HEK293T (cell line): ENCODE results near the gene LRRC2.

ENCODE experiments used
- ARNT ChIP-seq: fragments of 450-650 bp; IDR thresholded peaks from 2 replicates; pipeline ENCODE4 v1.6.1; 2017; ENCODE audit warnings: mild to moderate bottlenecking
- BHLHE40 ChIP-seq: fragments of 450-650 bp; IDR thresholded peaks from 2 replicates; pipeline ENCODE4 v1.6.1; 2016; ENCODE audit warnings: mild to moderate bottlenecking, moderate library complexity, borderline replicate concordance
- CTBP1 ChIP-seq: fragments of 450-650 bp; IDR thresholded peaks from 2 replicates; pipeline ENCODE4 v1.6.1; 2016; ENCODE audit warnings: borderline replicate concordance
- ELF4 ChIP-seq: fragments of 450-650 bp; IDR thresholded peaks from 2 replicates; pipeline ENCODE4 v1.6.1; 2017; ENCODE audit warnings: antibody characterized with exemption
- FOXA1 ChIP-seq: fragments of 450-650 bp; IDR thresholded peaks from 2 replicates; pipeline ENCODE4 v1.6.1; 2016; ENCODE audit warnings: mild to moderate bottlenecking
- FOXK2 ChIP-seq: fragments of 450-650 bp; IDR thresholded peaks from 2 replicates; pipeline ENCODE4 v1.6.1; 2016; ENCODE audit warnings: mild to moderate bottlenecking
- FOXM1 ChIP-seq: fragments of 450-650 bp; IDR thresholded peaks from 2 replicates; pipeline ENCODE4 v1.6.1; 2017; ENCODE audit warnings: mild to moderate bottlenecking, borderline replicate concordance
- HDGF ChIP-seq: fragments of 450-650 bp; IDR thresholded peaks from 2 replicates; pipeline ENCODE4 v1.6.1; 2017; ENCODE audit warnings: antibody characterized with exemption, borderline replicate concordance
- L3MBTL2 ChIP-seq: fragments of 450-650 bp; conservative IDR thresholded peaks from 2 replicates; pipeline ENCODE4 v1.6.1; 2016; ENCODE audit warnings: mild to moderate bottlenecking
- SP1 ChIP-seq: fragments of 450-650 bp; IDR thresholded peaks from 2 replicates; pipeline ENCODE4 v1.6.1; 2017
- SUZ12 ChIP-seq: fragments of 450-650 bp; IDR thresholded peaks from 2 replicates; pipeline ENCODE4 v1.6.1; 2016; ENCODE audit warnings: mild to moderate bottlenecking
- TARDBP ChIP-seq: fragments of 450-650 bp; IDR thresholded peaks from 2 replicates; pipeline ENCODE4 v1.6.1; 2016
- ZNF384 ChIP-seq: fragments of 450-650 bp; IDR thresholded peaks from 2 replicates; pipeline ENCODE4 v1.6.1; 2016
- TF ChIP-seq, protein P1 (sequence below): fragments of 450-650 bp; IDR thresholded peaks from 2 replicates; pipeline ENCODE4 v1.6.1; 2016

DNA sequence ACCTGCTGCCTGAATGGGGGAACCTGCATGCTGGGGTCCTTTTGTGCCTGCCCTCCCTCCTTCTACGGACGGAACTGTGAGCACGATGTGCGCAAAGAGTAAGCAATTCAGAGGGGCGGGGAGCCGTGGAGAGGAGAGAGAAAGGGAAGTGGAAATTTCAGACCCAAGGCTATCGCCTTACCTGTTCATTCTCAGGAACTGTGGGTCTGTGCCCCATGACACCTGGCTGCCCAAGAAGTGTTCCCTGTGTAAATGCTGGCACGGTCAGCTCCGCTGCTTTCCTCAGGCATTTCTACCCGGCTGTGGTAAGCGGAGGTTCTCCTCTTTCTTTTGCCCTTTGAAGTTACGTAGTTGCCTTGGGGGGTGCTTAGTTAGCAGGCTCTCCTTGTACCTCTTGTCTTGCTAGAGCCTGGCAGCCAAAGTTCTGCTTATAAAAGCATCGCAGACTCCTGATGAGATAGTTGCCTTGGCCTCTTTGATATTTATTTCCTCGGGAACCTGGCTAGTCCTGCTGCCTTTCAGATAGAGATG, 13.7 kb upstream of the LRRC2 start:
- TF ChIP-seq BHLHE40 (no peak), SP1 (no peak), SUZ12 (no peak), L3MBTL2 (no peak), FOXK2 (no peak), HDGF (no peak), FOXA1 (no peak), FOXM1 (no peak), ARNT (no peak), ELF4 (no peak), CTBP1 (no peak), ZNF384 (no peak), TARDBP (no peak)
- TF ChIP-seq, protein P1, sequence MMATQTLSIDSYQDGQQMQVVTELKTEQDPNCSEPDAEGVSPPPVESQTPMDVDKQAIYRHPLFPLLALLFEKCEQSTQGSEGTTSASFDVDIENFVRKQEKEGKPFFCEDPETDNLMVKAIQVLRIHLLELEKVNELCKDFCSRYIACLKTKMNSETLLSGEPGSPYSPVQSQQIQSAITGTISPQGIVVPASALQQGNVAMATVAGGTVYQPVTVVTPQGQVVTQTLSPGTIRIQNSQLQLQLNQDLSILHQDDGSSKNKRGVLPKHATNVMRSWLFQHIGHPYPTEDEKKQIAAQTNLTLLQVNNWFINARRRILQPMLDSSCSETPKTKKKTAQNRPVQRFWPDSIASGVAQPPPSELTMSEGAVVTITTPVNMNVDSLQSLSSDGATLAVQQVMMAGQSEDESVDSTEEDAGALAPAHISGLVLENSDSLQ: no peak
